ENCODE data around the gene OR10G4. TPM values are rescaled to one million over a fixed set of nuclear protein-coding genes. Genes with fewer than 3 reads are reported as not detected.

The OR10G4 gene
- not detected in 2 replicates for total RNA-seq

GRCh38 chr11:124012697-124013096 is at the start of gene OR10G4:
Gene OR10G4, plus strand, starts transcription at chr11:124012997. Its CDS starts 2,578 bp downstream, at chr11:124015575.

GRCh38 chr11:123977731-123978347 is 35.0 kb upstream of the OR10G4 start, which contains the start of gene OR10S1:
Gene OR10S1, minus strand, starts transcription at chr11:123977781. Its CDS starts 117 bp downstream, at chr11:123977664.

GRCh38 chr11:123995119-123995518 is 17.7 kb upstream of the OR10G4 start, which contains the start of gene OR10G6:
Gene OR10G6, minus strand, starts transcription at chr11:123995161. Its CDS starts 0 bp downstream, at chr11:123995161.

GRCh38 chr11:124026498-124026897 is 13.7 kb downstream of the OR10G4 start, which contains the start of gene OR10G8:
Gene OR10G8, plus strand, starts transcription at chr11:124026798. Its CDS starts 2,825 bp downstream, at chr11:124029623.

GRCh38 chr11:124041254-124041653 is 28.5 kb downstream of the OR10G4 start, which contains the start of gene OR10G7:
Gene OR10G7, minus strand, starts transcription at chr11:124041325. Its CDS starts 2,324 bp downstream, at chr11:124039001.

Other genes with a start within 250 kb of the OR10G4 start
- not detected in 2 replicates for gene OR6M1, start 206.6 kb upstream of the OR10G4 start, total RNA-seq
- not detected in 2 replicates for gene TMEM225, start 127.3 kb upstream of the OR10G4 start, total RNA-seq
- not detected in 2 replicates for gene OR8D4, start 110.8 kb upstream of the OR10G4 start, total RNA-seq
- not detected in 2 replicates for gene OR4D5, start 73.4 kb upstream of the OR10G4 start, total RNA-seq
- not detected in 2 replicates for gene OR6T1, start 69.2 kb upstream of the OR10G4 start, total RNA-seq
- not detected in 2 replicates for gene OR10S1, start 35.2 kb upstream of the OR10G4 start, total RNA-seq
- gene OR10G6, start 17.8 kb upstream of the OR10G4 start, total RNA-seq, result not detected in 2 replicates
- not detected in 2 replicates for gene OR10G9, start 10.0 kb downstream of the OR10G4 start, total RNA-seq
- not detected in 2 replicates for gene OR10G8, start 13.8 kb downstream of the OR10G4 start, total RNA-seq
- gene OR10G7, start 28.3 kb downstream of the OR10G4 start, total RNA-seq, result not detected in 2 replicates
- 30.8 and 33.3 TPM in 2 replicates for gene VWA5A, start 102.5 kb downstream of the OR10G4 start, total RNA-seq
- gene OR10D3, start 170.3 kb downstream of the OR10G4 start, total RNA-seq, result not detected in 2 replicates
- 0.17 TPM in 1 of 2 replicates, not detected in the other for gene OR8G1, start 228.1 kb downstream of the OR10G4 start, total RNA-seq
- not detected in 2 replicates for gene OR8G5, start 243.4 kb downstream of the OR10G4 start, total RNA-seq

Data from smooth muscle cell of trachea (primary cell).